H1 (cell line): ENCODE results near the gene CLCNKB. TPM values are rescaled to one million over a fixed set of nuclear protein-coding genes. Genes with fewer than 3 reads are reported as not detected.

Experiments used
- CTCF ChIA-PET: fragments of 300-600 bp; sonication (Branson Sonifier 250); formaldehyde crosslinking; loops from one replicate; lab custom pipeline; 2021; ENCODE audit not compliant: partially characterized antibody; lab: Charles Lee
- POLR2A ChIA-PET: fragments of 300-600 bp; sonication (Branson Sonifier 250); formaldehyde crosslinking; loops from one replicate; lab custom pipeline; 2021; ENCODE audit warnings: inconsistent platforms; ENCODE audit not compliant: partially characterized antibody; lab: Charles Lee
- DNase-seq, 2 experiments: peaks; one replicate each; pipeline versions ENCODE4 v3.0.0 to v3.0.0-alpha.2; 2010 to 2022; ENCODE audit warnings: low spot score in 2 of 2, low read depth in 1 of 2, mixed read lengths in 1 of 2
- FAIRE-seq: peaks from 2 replicates; lab custom pipeline; 2011; peaks lifted over from hg19 to GRCh38; lab: Jason Lieb, UNC
- H2AFZ ChIP-seq: 2 replicates; pipeline ENCODE4 v1.8.1; 2012; ENCODE audit warnings: low read length, inconsistent platforms
- H2AK5ac ChIP-seq: 2 replicates; pipeline ENCODE4 v1.6.1; 2013; ENCODE audit warnings: low read depth, low read length
- H2BK120ac ChIP-seq: replicated peaks from 2 replicates; pipeline ENCODE3; 2013; ENCODE audit warnings: low read depth, low read length, inconsistent platforms
- H2BK12ac ChIP-seq: 2 replicates; pipeline ENCODE4 v1.6.1; 2013; ENCODE audit warnings: low read depth, low read length
- H2BK15ac ChIP-seq: 2 replicates; pipeline ENCODE4 v1.6.1; 2013; ENCODE audit warnings: low read length
- H2BK20ac ChIP-seq: 2 replicates; pipeline ENCODE4 v1.6.1; 2013; ENCODE audit warnings: low read length
- H2BK5ac ChIP-seq: 2 replicates; pipeline ENCODE4 v1.6.1; 2013; ENCODE audit warnings: low read depth, low read length
- H3K14ac ChIP-seq: 2 replicates; pipeline ENCODE4 v1.6.1; 2013; ENCODE audit warnings: inconsistent platforms; ENCODE audit not compliant: insufficient read length
- H3K18ac ChIP-seq: 2 replicates; pipeline ENCODE4 v1.6.1; 2013; ENCODE audit warnings: low read length; ENCODE audit errors: extremely low read depth
- H3K23ac ChIP-seq: 2 replicates; pipeline ENCODE4 v1.6.1; 2013; ENCODE audit warnings: inconsistent platforms; ENCODE audit not compliant: insufficient read length
- H3K23me2 ChIP-seq: 2 replicates; pipeline ENCODE4 v1.6.1; 2013; ENCODE audit warnings: low read depth, low read length
- H3K27ac ChIP-seq: 2 replicates; pipeline ENCODE4 v1.6.1; 2011; ENCODE audit warnings: low read depth, low read length, inconsistent platforms
- H3K27me3 ChIP-seq, 4 experiments: replicated peaks in 1 of 4; 1 replicate in 1 of 4; 2 replicates in 3 of 4; pipeline versions ENCODE4 v1.6.1 to v1.8.1; 2011 to 2013; ENCODE audit warnings: low read length in 3 of 4, mild to moderate bottlenecking in 3 of 4, inconsistent platforms in 2 of 4, mixed read lengths in 2 of 4, moderate library complexity in 1 of 4; ENCODE audit not compliant: control insufficient read depth in 3 of 4, insufficient read depth in 3 of 4; ENCODE audit errors: extremely low read depth in 1 of 4
- H3K36me3 ChIP-seq, 4 experiments: 2 replicates each; pipeline versions ENCODE4 v1.6.1 to v1.8.1; 2011 to 2013; ENCODE audit warnings: mild to moderate bottlenecking in 4 of 4, low read length in 3 of 4, moderate library complexity in 2 of 4, control low read depth in 1 of 4, inconsistent platforms in 1 of 4; ENCODE audit not compliant: insufficient read depth in 4 of 4, control insufficient read depth in 2 of 4
- H3K4ac ChIP-seq: replicated peaks from 2 replicates; pipeline ENCODE3; 2013; ENCODE audit warnings: low read length, low read depth, mixed read lengths, inconsistent platforms; ENCODE audit not compliant: insufficient read length
- H3K4me1 ChIP-seq, 4 experiments: replicated peaks in 1 of 4; 1 replicate in 1 of 4; 2 replicates in 3 of 4; pipeline versions ENCODE4 v1.6.1 to v1.8.1; 2011 to 2013; ENCODE audit warnings: low read length in 3 of 4, inconsistent platforms in 2 of 4, mixed read lengths in 1 of 4; ENCODE audit not compliant: insufficient read depth in 4 of 4, control insufficient read depth in 3 of 4
- H3K4me2 ChIP-seq, 2 experiments: 2 replicates each; pipeline versions ENCODE4 v1.6.1 to v1.8.1; 2011 to 2013; ENCODE audit warnings: low read depth in 2 of 2, low read length in 2 of 2, control low read depth in 1 of 2, inconsistent platforms in 1 of 2, mild to moderate bottlenecking in 1 of 2; ENCODE audit not compliant: insufficient read depth in 1 of 2
- H3K4me3 ChIP-seq, 4 experiments: fragments of 200-600, 300-600 bp in 1 of 4; sonication (generic), shearing (Covaris generic), sonication (Bioruptor Twin) in 1 of 4; 2 replicates each; pipeline versions ENCODE4 v1.5.1 to v1.8.1; 2011 to 2016; ENCODE audit warnings: low read length in 4 of 4, low read depth in 3 of 4, control low read depth in 2 of 4, inconsistent platforms in 2 of 4, mild to moderate bottlenecking in 2 of 4, mixed read lengths in 1 of 4, moderate library complexity in 1 of 4; ENCODE audit not compliant: insufficient read depth in 2 of 4; ENCODE audit errors: extremely low read depth in 1 of 4
- H3K56ac ChIP-seq: replicated peaks from 2 replicates; pipeline ENCODE3; 2013; ENCODE audit warnings: low read depth, mild to moderate bottlenecking, mixed read lengths, low read length, inconsistent platforms; ENCODE audit not compliant: insufficient read length
- H3K79me1 ChIP-seq: 2 replicates; pipeline ENCODE4 v1.6.1; 2013; ENCODE audit warnings: low read depth, low read length, control low read depth
- H3K79me2 ChIP-seq, 2 experiments: 2 replicates each; pipeline versions ENCODE4 v1.6.1 to v1.8.1; 2012 to 2013; ENCODE audit warnings: low read length in 2 of 2, mild to moderate bottlenecking in 2 of 2, inconsistent platforms in 1 of 2; ENCODE audit not compliant: insufficient read depth in 2 of 2, control insufficient read depth in 1 of 2
- H3K9ac ChIP-seq, 4 experiments: replicated peaks in 1 of 4; 1 replicate in 1 of 4; 2 replicates in 3 of 4; pipeline versions ENCODE4 v1.6.1 to v1.8.1; 2011 to 2013; ENCODE audit warnings: low read depth in 3 of 4, low read length in 3 of 4, control low read depth in 2 of 4, mild to moderate bottlenecking in 2 of 4, moderate library complexity in 2 of 4, inconsistent platforms in 1 of 4; ENCODE audit errors: extremely low read depth in 1 of 4
- H3K9me3 ChIP-seq, 2 experiments: 2 replicates each; pipeline versions ENCODE4 v1.6.1 to v1.8.1; 2012 to 2013; ENCODE audit warnings: mild to moderate bottlenecking in 2 of 2, moderate library complexity in 2 of 2, control low read depth in 1 of 2, inconsistent platforms in 1 of 2, low read depth in 1 of 2, low read length in 1 of 2, mixed read lengths in 1 of 2; ENCODE audit not compliant: insufficient read depth in 2 of 2
- H4K20me1 ChIP-seq, 2 experiments: replicated peaks in 1 of 2; 2 replicates each; pipeline versions ENCODE3 to v1.8.1; 2011 to 2013; ENCODE audit warnings: inconsistent platforms in 2 of 2, low read length in 2 of 2, mild to moderate bottlenecking in 1 of 2; ENCODE audit not compliant: insufficient read depth in 2 of 2, control insufficient read depth in 1 of 2
- H4K5ac ChIP-seq: 2 replicates; pipeline ENCODE4 v1.6.1; 2013; ENCODE audit warnings: low read length, low read depth, mixed read lengths, inconsistent platforms; ENCODE audit not compliant: insufficient read length
- H4K8ac ChIP-seq: 2 replicates; pipeline ENCODE4 v1.8.0; 2013; ENCODE audit warnings: mild to moderate bottlenecking, moderate library complexity, low read length, inconsistent platforms; ENCODE audit not compliant: insufficient read depth; ENCODE audit errors: extremely low read depth
- H4K91ac ChIP-seq: replicated peaks from 2 replicates; pipeline ENCODE3; 2013; ENCODE audit warnings: low read length, mixed read lengths, inconsistent platforms; ENCODE audit not compliant: insufficient read length
- WGBS, 2 experiments: shearing (Covaris generic) in 1 of 2; methylation state at CpG; one replicate each; pipeline versions ENCODE4 v1.1.6 to v1.1.7; 2013 to 2015; ENCODE audit warnings: low lambda C conversion rate in 2 of 2, mixed read lengths in 2 of 2, inconsistent platforms in 1 of 2, low coverage in 1 of 2, missing lambda C conversion rate in 1 of 2; ENCODE audit not compliant: insufficient replicate concordance in 2 of 2, insufficient coverage in 1 of 2, insufficient read length in 1 of 2; ENCODE audit errors: extremely low coverage in 1 of 2, missing lambda C conversion rate in 1 of 2; 5-methylcytosine and 5-hydroxymethylcytosine counted together
- polyA plus RNA-seq, 7 experiments: library from polyadenylated mRNA; depleted of rRNA in 3 of 7; stranded (reverse) in 5 of 7; unstranded in 2 of 7; fragments of >200 nt in 5 of 7; fragments of 200-250 nt in 2 of 7; gene quantifications; 1 replicate in 5 of 7; 2 replicates in 1 of 7; 4 replicates in 1 of 7; pipeline versions ENCODE4 v1.2.1 to v1.2.3, GENCODE V29; 2011 to 2013; ENCODE audit warnings: missing spikeins in 2 of 7, mixed read lengths in 2 of 7
- total RNA-seq: library from RNA; stranded (reverse); fragmentation: NEBNext Ultra II Directional; extraction: Animal tissue kit (Norgen Biotek cat#: 25700); gene quantifications from 2 replicates; pipeline ENCODE4 v1.2.1, GENCODE V29; 2021

The CLCNKB gene
- total and polyA plus RNA-seq, 2 of the 8 experiments (the other 6 are each of a cell fraction or from before 2014, with no cell fraction given), result 1.2 to 3.5 TPM

- peaks cover 0 to 1% of the 10 kb centered on the region in 2 experiments for H4K20me1 ChIP-seq
- ChIA-PET POLR2A (interaction anchor here (1.6 to 3.4 kb wide), 3 partner anchors 38 to 74 kb away, joined by 5 to 13 read pairs (median 10); partner anchors contain the start of gene EPHA2), CTCF (interaction anchor here (0.6 to 21.9 kb wide), 38 partner anchors 9 to 293 kb away, joined by 3 to 569 read pairs (median 7); partner anchors contain the start of genes ARHGEF19, CPLANE2, EPHA2 and FAM131C)
- H4K91ac ChIP-seq, result no peak overlapping the region
- H2BK12ac ChIP-seq, result peak overlapping the region; percentile 95
- no peak overlapping the region for H3K27ac ChIP-seq
- H4K8ac ChIP-seq, result no peak overlapping the region
- peaks cover 0 to 5% (median 2%) of the 10 kb centered on the region in 4 experiments; a peak in 1 of 7 replicates for H3K4me1 ChIP-seq
- H2BK15ac ChIP-seq, result peak overlapping the region; percentile 81
- H3K36me3 ChIP-seq, result no peaks in the 10 kb centered on the region
- H3K27me3 ChIP-seq, result no peaks in the 10 kb centered on the region; a peak in 2 of 7 replicates
- FAIRE-seq (no peak), DNase-seq (no peak)
- no peaks in the 10 kb centered on the region for H3K79me2 ChIP-seq
- 90% methylated on average over 9 of the region's 9 CpGs; no CpG with 5 or more reads in 1 of the 2 experiments for WGBS, 2 experiments
- no peaks in the 10 kb centered on the region for H3K9me3 ChIP-seq
- H2BK5ac ChIP-seq, result no peak overlapping the region
- H3K56ac ChIP-seq, result no peak overlapping the region
- no peak overlapping the region for H3K14ac ChIP-seq
- no peak overlapping the region for H3K9ac ChIP-seq
- no peak overlapping the region for H2AK5ac ChIP-seq
- no peak overlapping the region for H3K4me3 ChIP-seq
- peak overlapping the region; percentile 71; the same call in 1 of the 2 replicates for H3K18ac ChIP-seq
- H2BK20ac ChIP-seq, result peak overlapping the region; percentile 80; the same call in 1 of the 2 replicates
- H3K23ac ChIP-seq, result no peak overlapping the region
- no peaks in the 10 kb centered on the region for H3K23me2 ChIP-seq
- H2AFZ ChIP-seq, result no peak overlapping the region
- no peaks in the 10 kb centered on the region for H3K79me1 ChIP-seq
- no peak overlapping the region for H3K4me2 ChIP-seq
- no peak overlapping the region for H4K5ac ChIP-seq
- no peak overlapping the region for H2BK120ac ChIP-seq
- no peak overlapping the region for H3K4ac ChIP-seq
Observed at GRCh38 chr1:16081636-16082035, 38.1 kb downstream of the CLCNKB start.
